Measurements from ENCODE around the gene KRTAP5-6.

Gene KRTAP5-6

GRCh38 chr11:1672613-1673350 lies 24.2 kb upstream of the KRTAP5-6 start:
- DNase-seq (ENCODE audit: insufficient read length, low spot score) (no peak), FAIRE-seq (no peak)
- no peak for TF ChIP-seq CTCF (IDR thresholded peaks at IDR 0.05; ENCODE audit: insufficient read depth, missing control alignments)

GRCh38 chr11:1673446-1674172 lies 23.4 kb upstream of the KRTAP5-6 start:
- no peak for TF ChIP-seq CTCF (IDR thresholded peaks at IDR 0.05; ENCODE audit: insufficient read depth, missing control alignments)
- DNase-seq (ENCODE audit: insufficient read length, low spot score) (no peak), FAIRE-seq (no peak)

GRCh38 chr11:1674173-1675131 lies 22.5 kb upstream of the KRTAP5-6 start:
- TF ChIP-seq CTCF (IDR thresholded peaks at IDR 0.05; ENCODE audit: insufficient read depth, missing control alignments): no peak
- FAIRE-seq (no peak), DNase-seq (ENCODE audit: insufficient read length, low spot score) (no peak)

- DNase-seq (ENCODE audit: insufficient read length, low spot score) (no peak), FAIRE-seq (no peak)
- TF ChIP-seq CTCF (IDR thresholded peaks at IDR 0.05; ENCODE audit: insufficient read depth, missing control alignments): no peak
Observed at GRCh38 chr11:1675536-1676228, 21.3 kb upstream of the KRTAP5-6 start.

GRCh38 chr11:1676229-1676740 lies 20.7 kb upstream of the KRTAP5-6 start:
- FAIRE-seq: no peak
- DNase-seq (ENCODE audit: insufficient read length, low spot score): no peak

More at GRCh38 chr11:1676229-1676740, 20.7 kb upstream of the KRTAP5-6 start:
- TF ChIP-seq CTCF (IDR thresholded peaks at IDR 0.05; ENCODE audit: insufficient read depth, missing control alignments): no peak

Data from D721Med (cell line).